ENCODE data around the gene PDE6G.

Gene PDE6G

DNA sequence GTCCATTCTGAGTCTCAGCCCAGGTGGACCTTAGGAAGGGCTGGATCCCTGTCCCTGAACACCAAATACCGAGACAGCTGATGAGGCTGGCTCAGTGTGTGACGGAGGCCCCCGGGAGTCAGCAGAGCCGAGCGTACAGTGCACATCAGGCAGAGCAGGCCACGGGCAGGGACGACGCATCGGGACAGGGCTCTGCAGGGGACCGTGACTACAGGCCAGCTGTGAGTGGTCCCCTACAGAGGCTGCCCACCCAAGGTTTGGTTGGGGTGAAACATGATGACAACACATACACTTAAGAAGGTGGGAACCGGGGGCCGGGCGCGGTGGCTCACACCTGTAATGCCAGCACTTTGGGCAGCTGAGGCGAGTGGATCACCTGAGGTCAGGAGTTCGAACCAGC is 16.6 kb upstream of the PDE6G start:
- peaks cover 71% of the 10 kb centered on the region for H3K36me3 ChIP-seq (ENCODE audit: control insufficient read depth, insufficient read depth, low read length)
- WGBS, 2 experiments (ENCODE audit: insufficient coverage in 2 of 2), result 98 to 99% methylated on average over 16 of the region's 16 CpGs
- no peaks in the 10 kb centered on the region for H3K9me3 ChIP-seq (ENCODE audit: control insufficient read depth, low read length)

DNA sequence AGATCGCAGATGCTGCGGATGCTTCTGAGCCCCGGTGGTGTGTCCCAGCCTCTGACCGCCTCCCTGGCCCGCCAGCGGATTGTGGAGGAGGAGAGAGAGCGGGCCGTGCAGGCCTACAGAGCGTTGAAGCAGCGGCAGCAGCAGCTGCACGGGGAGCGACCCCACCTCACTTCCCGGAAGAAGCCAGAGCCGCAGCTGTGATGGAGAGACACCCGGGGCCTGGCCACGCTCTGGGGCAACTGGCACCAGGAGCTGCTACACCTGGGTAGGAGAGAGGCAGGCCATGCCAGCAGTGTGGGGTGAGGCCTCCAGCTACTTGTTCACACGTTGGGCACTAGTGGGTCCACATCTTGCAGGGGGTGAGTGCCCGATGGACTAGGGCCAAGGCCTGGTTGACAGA is 16.2 kb upstream of the PDE6G start:
- H3K36me3 ChIP-seq (ENCODE audit: control insufficient read depth, insufficient read depth, low read length), result peaks cover 75% of the 10 kb centered on the region
- no peak overlapping the region for H3K27ac ChIP-seq (ENCODE audit: low read depth, low read length, severe bottlenecking)
- no peaks in the 10 kb centered on the region for H3K9me3 ChIP-seq (ENCODE audit: control insufficient read depth, low read length)
- H3K4me1 ChIP-seq (ENCODE audit: control insufficient read depth, insufficient read depth, low read length, poor library complexity, severe bottlenecking), result peaks cover 8% of the 10 kb centered on the region
- no peak overlapping the region for H3K4me3 ChIP-seq (ENCODE audit: extremely low read depth, insufficient read depth, low read length, poor library complexity, severe bottlenecking)
- WGBS, 2 experiments (ENCODE audit: insufficient coverage in 2 of 2), result 91 to 97% methylated on average over 14 to 16 of the region's 18 CpGs

More for the DNA sequence above, 16.6 kb upstream of the PDE6G start:
- Histone ChIP-seq H3K4me1 (ENCODE audit: control insufficient read depth, insufficient read depth, low read length, poor library complexity, severe bottlenecking) (peaks cover 6% of the 10 kb centered on the region), H3K27ac (ENCODE audit: low read depth, low read length, severe bottlenecking) (no peak overlapping the region), H3K4me3 (ENCODE audit: extremely low read depth, insufficient read depth, low read length, poor library complexity, severe bottlenecking) (no peak overlapping the region)

DNA sequence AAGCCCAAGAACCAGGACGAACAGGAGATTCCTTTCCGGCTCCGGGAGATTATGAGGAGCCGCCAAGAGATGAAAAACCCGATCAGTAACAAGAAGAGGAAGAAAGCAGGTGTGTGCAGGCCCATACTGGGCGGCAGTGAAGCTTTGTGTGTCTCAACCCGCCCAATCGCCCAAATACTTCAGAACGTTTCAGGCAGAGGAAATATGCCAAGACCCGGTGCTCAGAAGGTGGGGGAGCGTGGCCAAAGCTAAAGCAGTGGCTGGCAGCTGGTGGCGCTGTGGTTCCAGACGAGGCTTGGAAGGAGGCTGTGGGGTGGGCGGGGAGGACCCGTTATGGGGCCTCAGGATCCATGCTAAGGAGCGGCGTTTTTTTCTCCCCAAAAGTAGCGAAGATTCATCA is 11.4 kb upstream of the PDE6G start:
- Histone ChIP-seq H3K36me3 (ENCODE audit: control insufficient read depth, insufficient read depth, low read length) (peaks cover 60% of the 10 kb centered on the region), H3K9me3 (ENCODE audit: control insufficient read depth, low read length) (no peaks in the 10 kb centered on the region), H3K4me1 (ENCODE audit: control insufficient read depth, insufficient read depth, low read length, poor library complexity, severe bottlenecking) (peaks cover 14% of the 10 kb centered on the region), H3K27ac (ENCODE audit: low read depth, low read length, severe bottlenecking) (no peak overlapping the region), H3K4me3 (ENCODE audit: extremely low read depth, insufficient read depth, low read length, poor library complexity, severe bottlenecking) (peak overlapping the region; percentile 94)
- WGBS, 2 experiments (ENCODE audit: insufficient coverage in 2 of 2), result 90 to 92% methylated on average over 17 to 18 of the region's 18 CpGs

DNA sequence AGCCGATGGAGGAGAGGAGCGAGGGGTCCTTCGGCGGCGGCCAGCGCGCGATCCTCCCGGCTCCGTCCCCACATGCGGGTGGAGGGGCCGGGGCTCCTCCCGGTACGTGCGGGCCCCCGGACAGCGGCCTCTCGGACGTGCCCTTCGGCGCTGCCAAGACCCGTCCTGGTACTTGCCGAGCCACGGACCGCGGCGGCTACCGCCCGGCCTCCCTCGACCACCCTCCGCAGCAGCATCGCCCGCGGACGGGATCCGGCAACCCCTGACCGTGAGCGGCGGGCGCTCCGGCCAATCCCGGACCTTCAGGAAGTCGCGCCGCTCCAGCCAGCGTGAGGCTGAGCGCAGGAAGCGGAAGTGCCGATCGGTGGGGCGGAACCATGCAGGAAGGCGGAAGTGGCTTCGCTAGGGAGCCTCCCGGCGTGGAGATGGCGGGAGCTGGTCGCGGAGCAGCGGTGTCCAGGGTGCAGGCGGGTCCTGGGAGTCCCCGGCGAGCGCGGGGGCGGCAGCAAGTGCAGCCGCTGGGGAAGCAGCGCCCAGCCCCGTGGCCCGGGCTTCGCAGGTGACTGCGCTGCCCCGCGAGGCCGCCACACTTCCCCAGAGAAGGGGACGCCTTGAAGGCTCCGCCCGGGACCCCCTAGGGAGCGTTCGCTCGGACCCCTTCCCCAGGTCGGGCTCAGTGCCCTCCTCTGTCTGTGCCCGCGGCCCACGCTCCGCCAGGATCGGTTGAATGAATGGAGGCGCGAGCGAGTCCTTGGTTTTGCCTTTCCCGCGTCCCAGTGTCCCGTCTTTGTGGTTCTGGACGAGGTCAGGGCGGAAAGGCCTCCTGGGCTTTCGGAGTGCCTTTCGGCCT is 10.2 kb upstream of the PDE6G start, which contains the start of the genes CCDC137 and OXLD1:
CCDC137 (plus strand) TSS at position 396 of the 850 bp plus-strand sequence; CDS start at position 426, 30 bp downstream.
OXLD1 (minus strand) TSS at position 264 of the 850 bp plus-strand sequence; CDS start at position 236, 28 bp downstream.
- peak within 1 kb of the TSS; percentile 94 for H3K4me3 ChIP-seq (ENCODE audit: extremely low read depth, insufficient read depth, low read length, poor library complexity, severe bottlenecking)
- H3K9me3 ChIP-seq (ENCODE audit: control insufficient read depth, low read length), result no peaks in the 10 kb centered on the region
- peaks cover 48% of the 10 kb centered on the region for H3K36me3 ChIP-seq (ENCODE audit: control insufficient read depth, insufficient read depth, low read length)
- whole genome bisulfite sequencing, 2 experiments (ENCODE audit: insufficient coverage in 2 of 2), result 0 to 1% methylated on average over 77 to 81 of the region's 96 CpGs
- peak within 1 kb of the TSS; percentile 79 for H3K27ac ChIP-seq (ENCODE audit: low read depth, low read length, severe bottlenecking)
- H3K4me1 ChIP-seq (ENCODE audit: control insufficient read depth, insufficient read depth, low read length, poor library complexity, severe bottlenecking), result peaks cover 14% of the 10 kb centered on the region

DNA sequence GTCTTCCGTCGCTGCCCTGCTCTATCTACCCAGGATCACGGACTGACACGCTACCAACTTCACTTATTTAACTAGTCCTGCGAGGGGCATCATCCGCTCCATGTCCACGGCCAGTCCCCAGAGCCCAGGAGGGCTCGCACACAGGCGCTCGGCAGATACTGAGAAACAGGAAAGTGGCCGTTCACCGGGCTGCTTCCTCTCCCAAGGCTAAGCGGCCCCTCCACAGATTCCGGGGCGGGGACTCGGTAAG is 9.7 kb upstream of the PDE6G start:
- Histone ChIP-seq H3K9me3 (ENCODE audit: control insufficient read depth, low read length) (no peaks in the 10 kb centered on the region), H3K4me1 (ENCODE audit: control insufficient read depth, insufficient read depth, low read length, poor library complexity, severe bottlenecking) (peaks cover 14% of the 10 kb centered on the region), H3K36me3 (ENCODE audit: control insufficient read depth, insufficient read depth, low read length) (peaks cover 43% of the 10 kb centered on the region), H3K4me3 (ENCODE audit: extremely low read depth, insufficient read depth, low read length, poor library complexity, severe bottlenecking) (peak overlapping the region; percentile 94), H3K27ac (ENCODE audit: low read depth, low read length, severe bottlenecking) (peak overlapping the region; percentile 79)
- WGBS, 2 experiments (ENCODE audit: insufficient coverage in 2 of 2), result 2 to 4% methylated on average over 14 to 15 of the region's 16 CpGs

DNA sequence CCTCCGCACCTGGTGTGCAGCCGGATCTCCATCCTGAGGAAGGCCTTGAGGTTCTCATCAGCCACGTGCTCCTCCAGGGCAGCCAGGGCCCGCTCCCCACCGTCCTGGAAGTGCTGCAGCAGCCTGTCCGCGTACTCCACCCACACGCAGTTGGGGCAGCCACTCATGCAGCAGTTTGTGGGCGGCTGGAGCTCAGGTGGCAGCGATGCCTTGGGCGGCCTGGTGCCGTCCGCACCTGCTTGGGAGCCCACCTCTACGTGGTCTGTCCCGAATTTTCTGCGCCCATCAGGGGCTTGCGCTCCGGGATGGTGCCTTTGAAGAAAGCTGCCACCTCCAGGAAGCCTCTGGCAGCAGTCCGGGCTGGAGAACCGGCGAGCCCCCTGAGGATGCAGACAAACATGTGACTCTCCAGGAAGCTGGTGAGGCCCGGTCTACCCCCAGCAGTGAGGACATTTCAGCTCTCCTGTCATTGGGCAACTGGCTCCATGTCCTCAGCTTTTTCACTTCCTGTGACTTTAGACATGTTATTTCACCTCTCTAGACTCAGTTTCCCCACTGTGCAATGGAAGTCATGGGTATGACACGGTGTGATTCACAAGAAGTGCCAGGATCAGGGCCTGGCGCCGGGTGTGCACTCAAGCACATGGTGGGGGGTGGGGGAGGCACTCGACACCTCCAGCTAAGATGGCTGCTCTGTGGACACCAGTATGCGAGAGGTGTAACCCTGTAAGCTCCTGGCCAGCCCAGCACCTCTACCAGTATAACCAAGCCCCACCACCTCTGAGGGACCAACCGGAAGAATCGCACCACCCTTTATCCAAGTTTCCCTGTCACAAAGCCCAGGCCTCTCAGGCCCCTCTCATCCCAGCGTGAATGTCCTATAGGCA is 9.1 kb upstream of the PDE6G start:
- Histone ChIP-seq H3K4me3 (ENCODE audit: extremely low read depth, insufficient read depth, low read length, poor library complexity, severe bottlenecking) (peak overlapping the region; percentile 94), H3K27ac (ENCODE audit: low read depth, low read length, severe bottlenecking) (peak overlapping the region; percentile 79), H3K9me3 (ENCODE audit: control insufficient read depth, low read length) (no peaks in the 10 kb centered on the region), H3K4me1 (ENCODE audit: control insufficient read depth, insufficient read depth, low read length, poor library complexity, severe bottlenecking) (peaks cover 14% of the 10 kb centered on the region), H3K36me3 (ENCODE audit: control insufficient read depth, insufficient read depth, low read length) (peaks cover 38% of the 10 kb centered on the region)
- WGBS, 2 experiments (ENCODE audit: insufficient coverage in 2 of 2), result 71 to 75% methylated on average over 24 to 30 of the region's 30 CpGs

DNA sequence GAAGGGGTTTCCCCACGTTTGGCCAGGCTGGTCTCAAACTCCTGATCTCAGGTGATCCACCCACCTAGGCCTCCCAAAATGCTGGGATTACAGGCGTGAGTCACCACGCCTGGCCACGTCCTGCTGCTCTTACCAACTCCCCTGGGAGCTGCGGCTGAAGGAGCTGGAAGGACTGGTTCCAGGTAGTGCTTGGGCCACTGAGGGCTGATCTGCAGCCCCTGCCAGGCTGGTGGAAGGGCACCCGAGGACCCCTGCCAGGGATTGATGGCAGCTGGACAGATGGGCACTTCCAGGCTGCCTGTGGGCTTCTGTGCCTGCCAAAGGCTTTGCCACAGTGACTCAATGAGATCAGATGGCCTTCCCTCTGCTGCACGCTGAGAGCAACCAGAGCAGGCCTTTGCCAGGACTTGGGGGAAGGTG is 7.7 kb upstream of the PDE6G start:
- Histone ChIP-seq H3K9me3 (ENCODE audit: control insufficient read depth, low read length) (no peaks in the 10 kb centered on the region), H3K4me1 (ENCODE audit: control insufficient read depth, insufficient read depth, low read length, poor library complexity, severe bottlenecking) (peaks cover 14% of the 10 kb centered on the region), H3K4me3 (ENCODE audit: extremely low read depth, insufficient read depth, low read length, poor library complexity, severe bottlenecking) (no peak overlapping the region), H3K36me3 (ENCODE audit: control insufficient read depth, insufficient read depth, low read length) (peaks cover 24% of the 10 kb centered on the region), H3K27ac (ENCODE audit: low read depth, low read length, severe bottlenecking) (no peak overlapping the region)
- 88 to 93% methylated on average over 7 of the region's 7 CpGs for WGBS, 2 experiments (ENCODE audit: insufficient coverage in 2 of 2)

DNA sequence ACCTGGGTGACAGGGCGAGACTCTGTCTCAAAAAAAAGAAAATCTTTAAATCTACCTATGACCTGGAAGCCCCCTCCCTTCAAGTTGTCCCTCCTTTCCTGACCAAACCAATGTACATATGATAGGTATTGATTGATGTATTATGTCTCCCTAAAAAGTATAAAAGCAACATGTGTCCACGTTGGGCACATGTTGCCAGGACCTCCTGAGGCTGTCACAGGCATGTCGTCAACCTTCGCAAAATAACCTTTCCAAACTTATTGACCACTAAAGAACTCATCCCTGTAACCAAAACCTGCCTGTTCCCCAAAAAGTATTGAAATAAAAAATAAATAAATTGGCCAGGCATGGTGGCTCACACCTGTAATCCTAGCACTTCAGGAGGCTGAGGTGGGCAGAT is 5.7 kb upstream of the PDE6G start:
- H3K36me3 ChIP-seq (ENCODE audit: control insufficient read depth, insufficient read depth, low read length), result peaks cover 10% of the 10 kb centered on the region
- no peak overlapping the region for H3K27ac ChIP-seq (ENCODE audit: low read depth, low read length, severe bottlenecking)
- no peak overlapping the region for H3K4me3 ChIP-seq (ENCODE audit: extremely low read depth, insufficient read depth, low read length, poor library complexity, severe bottlenecking)
- no CpG with 5 or more reads among the region's 4 CpGs for WGBS, 2 experiments (ENCODE audit: insufficient coverage in 2 of 2)
- no peaks in the 10 kb centered on the region for H3K9me3 ChIP-seq (ENCODE audit: control insufficient read depth, low read length)
- peaks cover 7% of the 10 kb centered on the region for H3K4me1 ChIP-seq (ENCODE audit: control insufficient read depth, insufficient read depth, low read length, poor library complexity, severe bottlenecking)

DNA sequence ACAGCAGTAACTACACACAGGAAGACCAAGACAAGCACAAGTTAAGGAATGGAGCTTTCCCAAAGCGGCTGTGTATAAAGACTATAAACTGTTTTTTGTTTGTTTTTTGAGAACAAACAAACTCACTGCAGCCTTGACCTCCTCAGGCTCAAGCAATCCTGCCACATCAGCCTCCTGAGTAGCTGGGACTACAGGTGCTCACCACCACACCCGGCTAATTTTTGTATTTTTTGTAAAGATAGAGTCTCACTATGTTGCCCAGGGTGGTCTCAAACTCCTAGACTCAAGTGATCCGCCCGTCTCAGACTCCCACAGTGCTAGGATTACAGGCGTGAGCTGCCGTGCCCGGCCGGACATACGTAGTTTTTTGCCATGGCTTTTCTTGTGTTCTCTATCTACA is 4.1 kb upstream of the PDE6G start:
- Histone ChIP-seq H3K27ac (ENCODE audit: low read depth, low read length, severe bottlenecking) (no peak overlapping the region), H3K36me3 (ENCODE audit: control insufficient read depth, insufficient read depth, low read length) (peaks cover 10% of the 10 kb centered on the region), H3K9me3 (ENCODE audit: control insufficient read depth, low read length) (no peaks in the 10 kb centered on the region), H3K4me3 (ENCODE audit: extremely low read depth, insufficient read depth, low read length, poor library complexity, severe bottlenecking) (no peak overlapping the region), H3K4me1 (ENCODE audit: control insufficient read depth, insufficient read depth, low read length, poor library complexity, severe bottlenecking) (peaks cover 3% of the 10 kb centered on the region)
- WGBS, 2 experiments (ENCODE audit: insufficient coverage in 2 of 2), result 98% methylated on average over 7 of the region's 9 CpGs

DNA sequence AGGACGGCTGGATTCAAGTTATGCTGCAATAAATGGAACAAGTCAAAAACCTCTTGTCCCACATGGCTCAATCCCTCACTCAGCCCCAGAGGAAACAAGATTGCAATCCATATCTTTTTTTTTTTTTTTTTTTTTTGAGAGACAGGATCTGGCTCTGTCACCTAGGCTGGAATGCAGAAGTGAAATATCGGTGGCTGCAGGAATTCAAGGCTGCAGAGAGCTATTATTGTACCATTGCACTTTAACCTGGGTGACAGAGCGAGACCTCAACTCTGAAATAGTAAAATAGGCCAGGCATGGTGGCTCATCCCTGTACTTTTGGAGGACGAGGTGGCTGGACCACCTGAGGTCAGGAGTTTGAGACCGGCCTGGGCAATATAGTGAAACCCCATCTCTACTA is 2.7 kb upstream of the PDE6G start:
- no peaks in the 10 kb centered on the region for H3K9me3 ChIP-seq (ENCODE audit: control insufficient read depth, low read length)
- H3K4me1 ChIP-seq (ENCODE audit: control insufficient read depth, insufficient read depth, low read length, poor library complexity, severe bottlenecking), result no peaks in the 10 kb centered on the region
- H3K36me3 ChIP-seq (ENCODE audit: control insufficient read depth, insufficient read depth, low read length), result no peaks in the 10 kb centered on the region
- H3K27ac ChIP-seq (ENCODE audit: low read depth, low read length, severe bottlenecking), result no peak overlapping the region
- 93 to 94% methylated on average over 3 to 4 of the region's 5 CpGs for WGBS, 2 experiments (ENCODE audit: insufficient coverage in 2 of 2)
- no peak overlapping the region for H3K4me3 ChIP-seq (ENCODE audit: extremely low read depth, insufficient read depth, low read length, poor library complexity, severe bottlenecking)

Data from mesodermal cell (in vitro differentiated cells).